Neural cell (in vitro differentiated cells): Measurements from ENCODE around the gene FRY.

Experiments
- CTCF ChIP-seq: fragments of 450-650 bp; IDR thresholded peaks from 2 replicates; pipeline ENCODE4 v1.5.1; 2014; ENCODE audit warnings: antibody characterized with exemption, mild to moderate bottlenecking, moderate library complexity; ENCODE audit not compliant: poor library complexity, severe bottlenecking
- EP300 ChIP-seq: fragments of 450-650 bp; conservative IDR thresholded peaks from 2 replicates; pipeline ENCODE4 v1.6.1; 2014; ENCODE audit warnings: antibody characterized with exemption, mild to moderate bottlenecking, moderate library complexity; ENCODE audit not compliant: poor library complexity, severe bottlenecking
- EZH2 ChIP-seq: fragments of 200-600, 300-800 bp; shearing (Covaris generic), sonication (generic); IDR thresholded peaks from 2 replicates; pipeline ENCODE4 v1.6.1; 2014; ENCODE audit warnings: antibody characterized with exemption, low read length, borderline replicate concordance, mild to moderate bottlenecking; ENCODE audit not compliant: insufficient read depth, poor library complexity, severe bottlenecking
- MXI1 ChIP-seq: fragments of 450-650 bp; conservative IDR thresholded peaks from 2 replicates; pipeline ENCODE4 v1.6.1; 2014; ENCODE audit warnings: antibody characterized with exemption, mild to moderate bottlenecking; ENCODE audit not compliant: poor library complexity, severe bottlenecking
- POLR2AphosphoS5 ChIP-seq: IDR thresholded peaks from 2 replicates; pipeline ENCODE4 v1.6.1; 2012
- RAD21 ChIP-seq: fragments of 450-650 bp; conservative IDR thresholded peaks from 2 replicates; pipeline ENCODE4 v1.6.1; 2014; ENCODE audit warnings: antibody characterized with exemption, mild to moderate bottlenecking, moderate library complexity
- SMC3 ChIP-seq: fragments of 450-650 bp; conservative IDR thresholded peaks from 2 replicates; pipeline ENCODE4 v1.6.1; 2014; ENCODE audit warnings: antibody characterized with exemption, mild to moderate bottlenecking, moderate library complexity; ENCODE audit not compliant: poor library complexity
- TAF1 ChIP-seq: IDR thresholded peaks from 2 replicates; pipeline ENCODE4 v1.6.1; 2012; ENCODE audit warnings: low read depth

GRCh38 chr13:32033744-32034143 is 2.2 kb downstream of the FRY start:
- TF ChIP-seq EP300 (no peak), CTCF (no peak), POLR2AphosphoS5 (no peak), TAF1 (no peak), MXI1 (no peak), SMC3 (no peak), RAD21 (no peak), EZH2 (no peak)
